ENCODE data around the gene BRD4.

DNA sequence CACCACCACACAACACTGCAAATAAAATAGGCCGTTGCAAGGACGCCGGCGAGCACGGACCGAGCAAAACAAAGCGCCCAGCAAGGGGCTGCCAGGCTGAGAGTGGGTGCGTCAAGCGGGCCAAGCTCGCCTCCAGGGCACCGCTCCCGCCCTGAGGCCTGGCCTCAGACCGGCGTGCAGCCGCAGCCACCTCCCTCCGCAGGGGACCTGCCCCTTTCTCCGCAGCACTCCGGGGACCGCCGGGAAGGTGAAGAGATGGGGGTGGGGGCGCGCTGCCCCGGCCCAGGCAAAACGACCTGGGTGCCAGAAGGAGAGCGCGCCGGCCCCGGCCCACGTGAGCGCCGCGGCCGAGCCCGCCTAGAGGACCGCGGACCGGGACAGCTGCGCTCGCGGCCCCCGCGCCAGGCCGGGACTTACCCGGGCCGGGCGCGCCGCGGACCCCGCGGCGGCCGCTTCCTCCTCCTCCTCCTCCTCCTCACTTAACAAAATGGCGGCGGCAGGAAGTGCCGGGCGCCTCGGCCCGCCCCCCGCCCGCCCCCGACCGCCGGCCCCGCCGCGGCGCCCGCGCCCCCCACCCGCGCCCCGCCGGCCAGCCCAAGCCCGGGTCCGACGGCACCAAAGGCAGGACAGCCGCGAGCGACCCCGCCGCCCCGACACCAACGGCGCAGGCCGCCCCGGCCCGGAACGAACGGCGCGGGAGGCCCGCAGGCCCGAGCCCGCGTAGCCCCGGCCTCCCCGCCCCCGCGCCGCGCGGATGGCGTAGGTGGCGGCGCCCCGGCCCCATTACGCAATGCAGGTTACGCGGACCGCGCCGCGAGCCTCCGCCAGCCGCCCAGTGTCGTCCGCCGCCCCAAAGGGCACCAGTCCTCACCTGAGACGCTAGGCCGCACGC lies 674 bp downstream of the BRD4 start:
- TF ChIP-seq POLR2AphosphoS5 (IDR thresholded peaks at IDR 0.05; ENCODE audit: low read depth, low read length) (no peak), POLR2A (IDR thresholded peaks at IDR 0.05; ENCODE audit: low read depth, low read length) (0 out of 2 replicates have a peak, but pooled peaks have one; percentile 44), TAF1 (IDR thresholded peaks at IDR 0.05; ENCODE audit: borderline replicate concordance, low read depth, low read length) (0 out of 2 replicates have a peak, but pooled peaks have one; percentile 32)
